COR-L47 (cell line): ENCODE results near the gene GNG4.
"Not testable (repeated sequence)": the region's sequence is repeated elsewhere in the genome, so short reads cannot be mapped to it uniquely, and the experiment has no call there.

Source experiments
- DNase-seq: peaks from one replicate; lab custom pipeline; 2025; lab: John Stamatoyannopoulos, UW

The GNG4 gene

DNA sequence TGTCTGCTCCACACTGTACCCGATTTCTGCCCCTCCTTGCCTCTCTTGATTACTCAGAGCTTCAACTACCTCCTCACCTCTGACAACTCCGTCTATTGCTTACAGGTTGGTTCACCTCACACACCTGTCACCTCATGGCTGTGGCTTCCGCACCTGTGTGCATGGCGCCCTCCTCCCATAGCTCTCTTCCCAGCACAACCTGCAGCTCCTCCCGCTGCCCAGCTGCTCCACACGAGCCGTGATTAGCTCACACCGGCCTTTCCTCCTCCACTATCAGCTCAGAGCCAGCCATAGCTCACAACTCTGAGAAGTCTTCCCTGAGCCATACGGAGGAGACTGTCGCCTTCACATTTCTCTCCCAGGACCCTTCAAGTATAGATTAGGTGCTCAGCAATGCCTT lies 67.5 kb downstream of the GNG4 start:
- DNase-seq, result no peak

DNA sequence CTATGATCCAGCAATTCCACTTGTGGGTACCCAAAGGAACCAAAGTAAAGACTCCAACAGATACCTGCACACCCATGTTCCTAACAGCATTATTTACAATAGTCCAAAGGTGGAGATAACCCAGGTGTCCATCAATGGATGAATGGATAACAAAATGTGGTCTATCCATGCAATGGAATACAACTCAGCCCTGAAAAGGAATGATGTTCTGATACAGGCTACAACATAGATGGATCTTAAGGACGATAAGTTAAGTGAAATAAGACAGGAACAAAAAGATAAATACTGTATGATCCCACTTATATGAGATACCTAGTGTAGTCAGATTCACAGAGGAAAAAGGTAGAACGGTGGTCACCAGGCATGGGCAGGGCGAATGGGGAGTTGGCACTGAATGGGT lies 69.7 kb downstream of the GNG4 start:
- no peak for DNase-seq

DNA sequence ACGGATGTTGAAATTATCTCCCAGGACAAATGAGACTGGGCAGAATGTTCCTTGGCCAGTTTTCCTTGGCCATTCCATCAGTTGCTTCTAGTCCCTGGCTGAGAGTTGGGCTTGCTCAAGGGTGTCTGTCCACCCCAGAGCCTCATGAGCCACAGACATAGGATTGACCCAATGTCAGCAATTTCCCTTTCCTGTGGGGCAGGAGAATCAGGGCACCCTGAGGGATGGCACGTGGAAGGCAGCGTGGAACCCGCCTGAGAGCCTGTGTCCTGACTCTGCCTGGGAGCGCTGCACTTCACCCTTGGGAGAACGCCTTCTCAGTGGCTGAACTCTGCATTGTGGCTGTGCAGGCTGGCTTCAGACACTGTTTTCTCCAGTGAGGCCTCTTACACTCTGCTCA lies 74.0 kb downstream of the GNG4 start:
- DNase-seq, result no peak

DNA sequence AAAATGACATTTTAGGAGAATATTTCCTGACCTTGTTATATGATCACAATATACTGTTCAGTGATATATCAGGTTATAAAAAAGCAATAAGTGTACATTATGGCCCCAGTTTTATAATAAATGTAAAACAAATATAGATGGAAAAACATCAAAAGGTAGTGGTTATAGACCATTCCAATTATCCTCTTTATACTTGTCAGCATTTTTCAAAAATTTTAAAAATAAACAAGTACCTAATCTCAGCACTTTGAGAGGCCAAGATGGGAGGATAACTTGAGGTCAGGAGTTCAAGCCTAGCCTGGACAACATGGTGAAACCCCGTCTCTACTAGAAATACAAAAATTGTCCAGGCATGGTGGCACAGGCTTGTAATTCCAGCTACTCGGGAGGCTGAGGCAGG lies 75.7 kb downstream of the GNG4 start:
- DNase-seq, result no peak

DNA sequence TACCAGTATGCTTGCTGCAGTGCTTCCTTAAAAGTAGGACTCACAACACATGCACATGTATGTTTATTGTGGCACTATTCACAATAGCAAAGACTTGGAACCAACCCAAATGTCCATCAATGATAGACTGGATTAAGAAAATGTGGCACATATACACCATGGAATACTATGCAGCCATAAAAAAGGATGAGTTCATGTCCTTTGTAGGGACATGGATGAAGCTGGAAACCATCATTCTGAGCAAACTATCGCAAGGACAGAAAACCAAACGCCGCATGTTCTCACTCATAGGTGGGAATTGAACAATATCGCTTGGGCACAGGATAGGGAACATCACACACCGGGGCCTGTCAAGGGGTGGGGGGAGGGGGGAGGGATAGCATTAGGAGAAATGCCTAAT lies 76.6 kb downstream of the GNG4 start:
- DNase-seq, result not testable (repeated sequence)

DNA sequence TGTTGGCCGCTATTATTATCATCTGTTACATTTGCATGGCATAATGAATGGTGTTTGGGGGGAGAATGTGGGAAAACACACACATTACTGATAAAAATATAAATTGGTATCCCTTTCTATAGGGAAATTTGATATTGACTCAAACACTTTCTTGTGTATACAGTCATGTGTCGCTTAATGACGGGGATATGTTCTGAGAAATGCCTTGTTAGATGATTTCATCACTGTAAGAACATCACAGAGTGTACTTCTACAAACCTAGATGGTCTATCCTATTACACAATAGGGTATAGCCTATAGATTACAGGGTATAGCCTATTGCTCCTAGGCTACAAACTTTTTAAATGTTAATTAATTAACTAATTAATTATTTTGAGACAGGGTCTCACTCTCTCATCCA lies 78.1 kb downstream of the GNG4 start:
- no peak for DNase-seq

DNA sequence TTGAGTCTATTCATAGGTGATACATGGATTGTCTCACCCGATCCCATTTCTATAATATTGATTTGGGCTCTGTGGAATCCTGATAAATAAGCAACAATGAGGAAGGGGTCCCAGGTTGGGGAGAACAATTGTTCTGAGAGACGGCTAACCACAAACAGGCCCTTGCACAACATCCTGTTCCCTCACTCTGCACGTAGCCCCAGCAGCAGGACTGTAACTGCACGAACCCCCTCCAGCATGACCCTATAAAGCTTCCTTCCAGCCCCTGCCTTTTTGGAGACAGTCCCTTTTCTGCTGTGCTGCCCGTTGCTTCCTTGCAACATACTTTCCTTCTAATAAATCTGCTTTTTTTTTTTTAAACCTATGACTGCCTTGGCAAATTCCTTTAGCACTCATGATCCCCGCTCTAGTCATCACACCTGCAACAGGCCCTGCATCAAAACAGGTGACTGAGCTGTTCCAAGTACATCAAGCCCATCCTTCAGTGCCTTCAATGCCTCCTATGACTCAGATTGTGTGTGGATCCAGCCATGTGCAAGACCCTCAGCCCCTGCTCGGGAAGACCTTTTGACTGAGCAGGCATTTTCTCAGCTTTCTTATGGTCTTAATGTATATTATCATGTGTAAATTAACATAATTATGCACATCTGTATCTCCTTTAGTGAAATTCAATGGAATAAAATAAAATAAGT lies 81.6 kb downstream of the GNG4 start:
- no peak for DNase-seq

DNA sequence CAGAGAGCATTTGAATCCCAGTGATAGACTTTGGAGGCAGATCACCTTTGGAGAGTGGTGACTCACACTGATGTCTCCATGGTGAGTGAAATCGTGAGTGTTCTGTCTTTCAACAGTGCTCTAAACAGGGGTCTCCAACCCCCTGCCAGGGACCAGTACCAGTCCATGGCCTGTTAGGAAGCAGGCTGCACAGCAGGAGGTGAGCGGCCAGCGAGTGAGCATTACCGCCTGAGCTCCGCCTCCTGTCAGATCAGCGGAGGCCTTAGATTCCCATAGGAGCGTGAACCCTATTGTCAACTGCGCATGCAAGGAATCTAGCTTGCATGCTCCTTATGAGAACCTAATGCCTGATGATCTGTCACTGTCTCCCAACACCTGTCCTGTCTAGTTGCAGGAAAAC lies 83.5 kb downstream of the GNG4 start:
- DNase-seq, result no peak

DNA sequence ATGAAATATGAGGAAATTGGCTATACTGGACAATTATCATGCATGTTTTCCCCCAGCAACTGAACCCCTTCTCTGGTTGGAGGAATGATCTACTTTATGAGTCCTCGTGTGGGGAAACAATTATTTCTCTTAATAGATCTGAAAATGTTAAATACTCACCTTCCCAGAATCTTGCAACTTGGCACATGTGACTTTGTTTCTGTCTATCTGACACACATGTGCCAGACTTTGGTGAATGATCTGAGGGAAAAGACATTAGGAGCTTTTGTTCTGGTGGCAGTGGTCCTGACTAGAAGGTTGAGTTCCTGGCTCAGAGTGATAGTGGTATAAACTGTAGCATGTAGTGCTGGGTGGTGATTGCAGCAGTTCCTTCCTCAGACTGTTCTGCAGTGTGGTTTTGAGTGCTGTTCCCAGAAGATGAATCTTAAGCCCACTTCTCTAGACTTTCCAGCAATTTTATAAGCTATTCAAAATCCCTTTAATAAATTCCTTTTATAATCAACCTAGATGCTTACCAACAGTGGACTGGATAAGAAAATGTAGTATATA lies 86.0 kb downstream of the GNG4 start:
- no peak for DNase-seq

DNA sequence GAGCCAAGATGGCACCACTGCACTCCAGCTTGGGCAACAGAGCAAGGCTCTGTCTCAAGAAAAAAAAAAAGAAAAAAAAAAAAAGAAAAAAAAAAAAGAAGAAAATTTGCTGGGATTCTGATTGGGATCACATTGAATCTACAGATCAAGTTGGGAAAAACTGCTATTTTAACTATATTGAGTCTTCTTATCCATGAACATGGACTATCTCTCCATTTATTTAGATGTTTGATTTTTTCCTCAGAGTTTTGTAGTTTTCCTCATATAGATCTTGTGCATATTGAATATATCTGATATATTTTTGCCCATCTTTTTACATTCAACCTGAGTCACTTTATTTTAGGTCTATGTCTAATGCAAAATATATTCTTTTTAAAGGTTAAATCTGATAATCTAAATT lies 87.0 kb downstream of the GNG4 start:
- DNase-seq, result no peak

DNA sequence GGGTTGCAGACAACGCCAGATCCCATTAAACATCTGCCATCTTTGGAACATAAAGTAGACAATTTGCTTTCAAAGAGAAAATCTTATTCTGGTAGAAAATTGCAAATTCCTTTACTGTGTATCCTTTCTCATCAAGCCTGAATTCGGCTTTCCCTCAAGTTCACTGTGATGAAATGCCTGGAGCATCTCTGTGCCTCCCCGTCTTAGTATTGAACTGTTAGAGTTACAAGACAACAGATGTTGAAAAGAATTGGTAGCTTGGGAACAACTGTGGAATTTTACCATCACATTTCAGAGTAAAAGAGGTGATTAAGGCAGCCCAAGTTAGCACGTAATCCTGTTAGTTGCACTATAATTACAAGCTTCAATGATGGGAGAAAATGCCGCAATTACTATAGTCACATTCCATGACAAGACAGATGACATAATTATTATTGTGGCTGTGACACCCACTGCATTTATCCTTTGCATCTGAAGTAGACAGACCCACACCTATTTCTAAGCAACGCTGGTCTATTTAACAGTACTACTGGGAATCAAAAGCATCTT lies 90.9 kb downstream of the GNG4 start:
- no peak for DNase-seq

DNA sequence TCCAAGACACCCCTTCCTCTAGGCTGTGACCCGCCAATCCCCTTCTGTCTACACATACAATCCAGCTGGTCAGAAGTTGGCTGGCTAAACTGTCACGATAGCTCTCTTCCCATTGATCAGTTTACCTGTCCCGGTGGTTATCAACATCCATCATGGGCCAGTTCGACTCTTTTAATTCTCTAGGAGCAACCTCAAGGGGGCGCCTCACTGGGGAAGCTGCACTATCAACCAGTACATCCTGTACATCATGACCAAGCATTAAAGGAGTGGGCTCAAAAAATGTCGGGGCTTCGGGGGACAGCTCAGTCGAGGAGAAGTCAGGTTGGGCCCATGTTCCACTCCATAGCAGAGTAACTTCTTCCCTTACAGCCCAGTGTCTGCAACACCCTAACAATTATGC lies 92.1 kb downstream of the GNG4 start:
- no peak for DNase-seq

DNA sequence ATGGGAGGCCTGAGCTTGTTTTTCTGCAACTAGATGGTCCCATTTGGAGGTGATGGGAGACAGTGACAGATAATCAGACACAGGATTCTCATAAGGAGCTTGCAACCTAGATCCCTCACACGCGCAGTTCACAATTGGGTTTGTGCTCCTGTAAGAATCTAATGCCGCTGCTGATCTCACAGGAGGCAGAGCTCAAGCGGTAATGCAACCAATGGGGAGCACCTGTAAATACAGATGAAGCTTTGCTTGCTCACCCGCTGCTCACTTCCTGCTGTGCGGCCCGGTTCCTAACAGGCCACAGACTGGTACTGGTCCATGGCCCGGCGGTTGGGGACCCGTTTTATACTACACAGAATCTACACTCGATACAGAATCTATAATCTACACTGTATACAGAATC lies 92.8 kb downstream of the GNG4 start:
- DNase-seq, result no peak

DNA sequence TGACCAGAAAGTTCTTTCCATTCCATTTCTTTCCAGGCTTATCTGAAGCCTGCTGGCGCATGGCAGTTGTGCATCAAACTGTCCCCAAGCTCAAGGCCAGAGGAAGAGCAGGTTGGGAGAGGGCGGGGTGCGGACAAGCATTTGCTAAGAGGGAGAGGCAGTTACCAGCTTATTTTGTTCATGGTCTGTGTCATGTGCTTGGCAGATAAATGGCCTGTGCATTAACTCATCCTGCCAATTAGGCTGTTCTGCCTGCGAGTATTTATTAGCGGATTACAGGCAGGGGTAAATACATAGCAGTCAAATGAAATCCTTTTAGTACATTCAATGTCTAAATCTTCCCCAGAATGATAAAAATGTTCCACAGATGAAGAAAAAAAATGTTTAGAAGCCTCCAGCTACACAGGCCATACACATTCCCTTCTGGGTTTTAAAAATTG lies 96.5 kb downstream of the GNG4 start:
- no peak for DNase-seq

DNA sequence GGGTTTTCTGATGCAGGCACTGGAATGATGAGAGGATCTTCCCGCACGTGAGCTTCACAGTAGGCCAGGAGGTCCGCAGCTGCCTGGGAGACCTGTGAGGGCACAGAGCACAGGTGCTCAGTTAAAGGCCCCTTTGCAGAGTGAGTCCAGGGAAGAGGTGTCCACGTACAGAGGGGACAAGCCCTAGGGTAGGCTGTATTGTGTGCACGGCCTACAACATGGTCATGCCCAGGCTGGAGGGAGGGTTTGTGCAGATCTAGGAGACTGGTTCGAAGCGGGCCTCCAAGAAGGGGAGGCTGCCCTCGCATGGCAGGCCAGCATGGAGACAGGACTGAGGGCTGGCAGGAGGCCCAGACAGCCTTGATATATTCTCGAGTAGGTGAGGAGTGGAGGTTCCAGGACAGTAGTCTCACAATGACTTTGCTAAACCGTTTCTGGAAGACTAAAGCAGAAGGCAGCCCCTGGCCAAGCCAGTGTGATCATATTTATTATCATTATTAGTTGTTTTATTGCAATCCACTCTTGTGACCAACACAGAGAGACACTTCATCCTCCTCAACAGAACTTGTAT lies 97.4 kb downstream of the GNG4 start:
- no peak for DNase-seq

DNA sequence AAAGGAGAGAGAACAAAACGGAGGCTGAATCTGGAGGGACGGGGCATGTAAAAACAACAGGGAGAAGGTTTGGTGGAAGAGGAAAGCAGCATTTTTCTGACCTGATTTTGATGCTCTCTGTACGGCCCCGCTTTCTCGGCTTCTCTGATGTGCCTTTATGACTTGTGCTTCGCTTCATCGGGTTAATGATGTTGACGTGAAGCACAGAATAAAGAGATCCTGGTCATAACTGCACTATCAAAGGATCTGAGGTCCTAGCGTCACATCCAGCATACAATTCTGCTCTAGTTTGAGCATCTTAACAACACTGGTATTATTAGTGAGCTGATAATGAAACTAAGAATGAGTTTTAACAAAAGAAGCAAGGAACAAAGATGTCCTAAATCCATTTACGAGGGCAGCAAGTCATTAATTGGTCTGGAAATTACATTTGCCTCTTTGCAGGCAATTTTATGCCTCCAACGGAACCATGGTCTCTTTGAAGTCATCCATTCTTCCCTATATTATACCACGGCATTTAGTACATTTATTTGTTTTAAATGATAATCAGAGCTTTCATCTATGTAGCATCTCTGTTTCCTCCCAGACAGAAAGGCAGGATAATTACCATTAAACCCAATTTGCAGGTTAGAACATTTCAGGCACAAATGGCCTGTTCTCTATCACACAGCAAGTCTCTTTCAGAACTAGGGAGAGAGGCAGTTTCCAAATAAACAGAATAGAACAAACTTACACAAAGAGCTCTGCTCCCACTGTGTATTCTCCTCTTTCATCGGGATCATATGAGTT lies 100.0 kb downstream of the GNG4 start:
- DNase-seq, result no peak

DNA sequence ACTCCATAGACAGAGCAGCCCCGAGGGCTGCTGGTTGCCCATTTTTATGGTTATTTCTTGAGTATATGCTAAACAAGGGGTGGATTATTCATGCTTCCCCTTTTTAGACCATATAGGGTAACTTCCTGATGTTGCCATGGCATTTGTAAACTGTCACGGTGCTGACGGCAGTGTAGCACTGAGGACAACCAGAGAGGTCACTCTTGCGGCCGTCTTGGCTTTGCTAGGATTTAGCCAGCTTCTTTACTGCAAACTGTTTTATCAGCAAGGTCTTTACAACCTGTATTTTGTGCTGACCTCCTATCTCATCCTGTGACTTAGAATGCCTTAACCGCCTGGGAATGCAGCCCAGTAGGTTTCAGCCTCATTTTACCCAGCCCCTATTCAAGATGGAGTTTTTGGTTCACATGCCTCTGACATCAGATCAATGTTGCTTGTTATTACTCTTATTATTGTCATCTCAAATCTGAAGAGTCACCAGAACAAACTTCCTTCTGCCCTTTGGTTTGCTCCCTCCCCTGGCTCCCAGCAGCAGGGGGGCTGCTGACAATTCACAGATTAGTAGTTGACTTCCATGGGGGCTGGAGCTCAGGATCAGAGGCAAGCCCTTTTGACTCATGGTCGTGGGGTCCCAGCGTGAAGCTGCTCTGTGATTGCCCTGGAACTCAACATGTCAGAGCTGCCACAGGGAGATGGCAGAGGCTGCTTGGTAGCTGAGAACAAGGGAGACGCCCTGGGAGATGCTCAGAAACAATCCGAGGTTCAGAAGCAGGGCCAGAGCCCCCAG lies 103.0 kb downstream of the GNG4 start:
- not testable (repeated sequence) for DNase-seq

DNA sequence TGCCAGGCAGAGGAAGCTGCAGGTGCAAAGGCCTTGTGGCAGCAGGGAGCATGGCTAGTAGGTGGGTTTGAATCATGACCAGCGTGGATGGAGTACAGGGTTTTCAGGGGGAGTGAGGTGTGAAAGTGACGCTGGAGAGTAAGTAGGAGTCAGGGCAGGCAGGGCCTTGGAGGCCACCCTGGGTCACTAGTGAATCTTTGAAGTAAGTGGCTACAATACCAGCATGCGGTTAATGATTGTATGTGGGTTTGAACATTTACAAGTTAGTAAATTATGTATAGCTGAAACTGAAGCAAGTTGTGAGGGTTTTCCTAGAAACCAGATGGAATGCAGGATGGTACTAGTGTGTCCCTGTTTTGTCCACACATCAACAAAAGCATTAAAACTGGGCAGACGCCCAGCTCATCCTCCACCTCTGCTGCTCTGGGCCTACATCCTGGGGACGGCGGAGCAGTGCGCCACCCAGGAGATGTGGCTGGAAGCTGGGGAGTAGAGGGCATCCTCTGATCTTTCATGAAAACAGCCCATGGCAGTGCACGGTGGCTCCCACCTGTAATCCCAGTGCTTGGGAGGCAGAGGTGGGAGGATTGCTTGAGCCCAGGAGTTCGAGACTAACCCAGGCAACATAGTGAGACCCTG lies 104.2 kb downstream of the GNG4 start:
- no peak for DNase-seq

DNA sequence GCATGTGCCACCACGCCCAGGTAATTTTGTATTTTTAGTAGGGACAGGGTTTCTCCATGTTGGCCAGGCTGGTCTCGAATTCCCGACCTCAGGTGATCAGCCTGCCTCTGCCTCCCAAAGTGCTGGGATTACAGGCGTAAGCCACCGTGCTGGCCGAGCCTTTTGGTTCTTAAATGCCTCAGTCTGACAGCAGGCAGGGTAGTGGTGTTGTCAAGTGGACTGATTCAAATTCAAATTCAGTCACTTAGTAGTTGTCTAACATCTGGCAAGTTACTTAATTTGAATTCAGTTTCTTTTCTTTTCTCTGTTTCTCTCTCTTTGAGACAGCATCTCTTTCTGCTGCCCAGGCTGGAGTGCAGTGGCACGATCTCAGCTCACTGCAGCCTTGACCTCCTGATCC lies 106.7 kb downstream of the GNG4 start:
- DNase-seq, result not testable (repeated sequence)

DNA sequence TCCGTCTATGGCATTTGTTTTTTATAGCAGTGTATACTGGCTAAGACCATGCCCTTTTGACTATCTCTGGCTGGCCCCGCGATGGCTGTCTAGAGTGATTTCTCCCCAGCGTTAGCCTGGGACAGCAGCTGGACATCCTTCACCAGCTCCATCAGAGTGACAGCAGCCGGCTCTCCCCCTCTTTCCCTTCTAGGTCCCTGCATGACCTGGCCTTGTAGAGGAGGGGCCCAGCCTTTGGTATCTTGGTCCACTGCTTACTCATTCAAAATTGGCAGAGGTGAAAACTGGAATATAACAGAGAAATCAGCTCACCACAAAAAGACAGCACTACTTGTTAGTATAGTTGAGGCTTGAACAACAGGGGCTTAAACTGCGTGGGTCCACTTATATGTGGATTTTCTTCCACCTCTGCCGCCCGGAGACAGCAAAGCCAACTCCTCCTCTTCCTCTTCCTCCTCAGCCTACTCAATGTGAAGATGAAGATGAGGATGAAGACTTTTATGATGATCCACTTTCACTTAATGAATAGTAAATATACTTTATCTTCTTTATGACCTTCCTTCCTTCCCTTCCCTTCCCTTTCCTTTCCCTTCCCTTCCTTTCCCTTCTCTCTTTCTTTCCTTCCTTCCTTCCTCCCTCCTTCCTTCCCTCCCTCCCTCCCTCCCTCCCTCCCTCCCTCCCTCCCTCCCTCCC lies 116.0 kb downstream of the GNG4 start:
- no peak for DNase-seq

DNA sequence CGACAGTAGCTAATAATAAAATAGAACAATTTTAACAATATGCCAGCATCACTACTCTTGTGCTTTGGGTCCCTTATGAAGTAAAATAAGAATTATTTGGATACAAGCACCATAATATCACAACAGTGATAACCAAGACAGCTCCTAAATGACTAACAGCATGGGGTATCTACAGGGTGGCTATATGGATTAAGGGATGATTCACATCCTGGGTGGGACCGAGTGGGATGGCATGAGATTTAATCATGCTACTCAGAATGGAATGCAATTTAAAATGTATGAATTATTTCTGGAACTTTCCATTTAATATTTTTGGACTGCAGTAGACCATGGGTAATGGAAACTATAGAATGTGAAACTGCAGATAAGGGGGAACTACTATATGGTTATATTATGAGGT lies 117.2 kb downstream of the GNG4 start:
- DNase-seq, result no peak
